Liver (tissue), 9 donors: ENCODE data around the gene LYSMD2. TPM values are rescaled to one million over a fixed set of nuclear protein-coding genes. Genes with fewer than 3 reads are reported as not detected.

Source experiments
- DNase-seq: peaks from one replicate; pipeline ENCODE4 v3.0.0-alpha.2; 2017; ENCODE audit warnings: low spot score
- H3K27ac ChIP-seq, 2 donors: one replicate each; pipeline ENCODE4 v1.7.0; 2013; ENCODE audit warnings: inconsistent platforms in 2 of 2, low read length in 2 of 2, control low read depth in 1 of 2, low read depth in 1 of 2, mild to moderate bottlenecking in 1 of 2
- H3K27me3 ChIP-seq, 4 donors: one replicate each; pipeline versions ENCODE4 v1.6.1 to v1.7.0; 2013; ENCODE audit warnings: low read length in 3 of 4, inconsistent platforms in 1 of 4, mild to moderate bottlenecking in 1 of 4, moderate library complexity in 1 of 4; ENCODE audit not compliant: control insufficient read depth in 4 of 4, insufficient read depth in 4 of 4
- H3K36me3 ChIP-seq, 4 donors: one replicate each; pipeline versions ENCODE4 v1.6.1 to v1.7.0; 2013; ENCODE audit warnings: low read length in 3 of 4, mild to moderate bottlenecking in 3 of 4, low read depth in 1 of 4, moderate library complexity in 1 of 4; ENCODE audit not compliant: control insufficient read depth in 4 of 4, insufficient read depth in 3 of 4
- H3K4me1 ChIP-seq, 4 donors: one replicate each; pipeline versions ENCODE4 v1.6.1 to v1.7.0; 2013; ENCODE audit warnings: low read length in 3 of 4, mild to moderate bottlenecking in 3 of 4, moderate library complexity in 1 of 4; ENCODE audit not compliant: control insufficient read depth in 4 of 4, insufficient read depth in 4 of 4
- H3K4me3 ChIP-seq, 3 donors: one replicate each; pipeline versions ENCODE4 v1.6.1 to v1.7.0; 2013; ENCODE audit warnings: low read length in 3 of 3, control low read depth in 1 of 3, low read depth in 1 of 3, mild to moderate bottlenecking in 1 of 3
- H3K9ac ChIP-seq, 2 donors: one replicate each; pipeline ENCODE4 v1.7.0; 2013; ENCODE audit warnings: low read length in 2 of 2, mild to moderate bottlenecking in 2 of 2, moderate library complexity in 2 of 2, control low read depth in 1 of 2, low read depth in 1 of 2
- H3K9me3 ChIP-seq, 4 donors: one replicate each; pipeline versions ENCODE4 v1.6.1 to v1.7.0; 2013; ENCODE audit warnings: low read length in 3 of 4; ENCODE audit not compliant: control insufficient read depth in 4 of 4
- ATF3 ChIP-seq: IDR thresholded peaks from 2 replicates; pipeline ENCODE4 v1.6.1; 2016; ENCODE audit warnings: antibody characterized with exemption
- CTCF ChIP-seq: fragments of 150-350 bp; IDR thresholded peaks from 2 replicates; pipeline ENCODE4 v1.5.1; 2017; ENCODE audit warnings: improper control_type of control experiment, low read depth, low read length; ENCODE audit not compliant: missing input control
- EGR1 ChIP-seq, 2 donors: IDR thresholded peaks; 2 replicates each; pipeline ENCODE4 v1.6.1; 2016 to 2018; ENCODE audit warnings: antibody characterized with exemption in 2 of 2, low read depth in 2 of 2
- FOXA1 ChIP-seq: IDR thresholded peaks from 2 replicates; pipeline ENCODE4 v1.6.1; 2016; ENCODE audit warnings: antibody characterized with exemption
- GABPA ChIP-seq, 2 donors: IDR thresholded peaks in 1 of 2; conservative IDR thresholded peaks in 1 of 2; 2 replicates each; pipeline ENCODE4 v1.6.1; 2016; ENCODE audit warnings: antibody characterized with exemption in 2 of 2, mild to moderate bottlenecking in 1 of 2, moderate library complexity in 1 of 2
- HNF4A ChIP-seq, 2 donors: conservative IDR thresholded peaks; 2 replicates each; pipeline ENCODE4 v1.6.1; 2016; ENCODE audit warnings: antibody characterized with exemption in 2 of 2, mild to moderate bottlenecking in 2 of 2
- HNF4G ChIP-seq: IDR thresholded peaks from 2 replicates; pipeline ENCODE4 v1.6.1; 2016; ENCODE audit warnings: antibody characterized with exemption
- JUND ChIP-seq, 2 donors: IDR thresholded peaks; 2 replicates each; pipeline ENCODE4 v1.6.1; 2016; ENCODE audit warnings: antibody characterized with exemption in 2 of 2
- MAX ChIP-seq: IDR thresholded peaks from 2 replicates; pipeline ENCODE4 v1.6.1; 2016; ENCODE audit warnings: antibody characterized with exemption
- NR2F2 ChIP-seq: IDR thresholded peaks from 2 replicates; pipeline ENCODE4 v1.6.1; 2016; ENCODE audit warnings: antibody characterized with exemption
- REST ChIP-seq: IDR thresholded peaks from 2 replicates; pipeline ENCODE4 v1.6.1; 2016; ENCODE audit warnings: antibody characterized with exemption, mild to moderate bottlenecking
- RXRA ChIP-seq, 2 donors: IDR thresholded peaks; 2 replicates each; pipeline ENCODE4 v1.6.1; 2017 to 2018; ENCODE audit warnings: antibody characterized with exemption in 2 of 2, mild to moderate bottlenecking in 1 of 2
- TAF1 ChIP-seq: conservative IDR thresholded peaks from 2 replicates; pipeline ENCODE4 v1.6.1; 2016; ENCODE audit warnings: antibody characterized with exemption, mild to moderate bottlenecking
- YY1 ChIP-seq: IDR thresholded peaks from 2 replicates; pipeline ENCODE4 v1.6.1; 2016; ENCODE audit warnings: antibody characterized with exemption, mild to moderate bottlenecking
- WGBS: extraction: QIAGEN DNeasy Blood & Tissue Kit; methylation state at CpG from one replicate; pipeline ENCODE4 v1.1.7; 2013; 5-methylcytosine and 5-hydroxymethylcytosine counted together
- polyA plus RNA-seq, 2 donors: library from polyadenylated mRNA; stranded (reverse) in 1 of 2; unstranded in 1 of 2; fragments of 200-250 nt in 1 of 2; fragments of >200 nt in 1 of 2; fragmentation: Nextera tagmentation in 1 of 2; extraction: Ambion mirVana in 1 of 2; gene quantifications; one replicate each; pipeline versions ENCODE4 v1.2.1 to v1.2.3, GENCODE V29; 2013 to 2015
- total RNA-seq, 2 donors: library from RNA; depleted of rRNA; stranded (reverse); fragments of >200 nt; gene quantifications; one replicate each; pipeline ENCODE4 v1.2.3, GENCODE V29; 2014
- donor health status: healthy.
- donor health status: healthy.
- donor health status: healthy.
- donor health status: healthy.
- donor health status: healthy.

Gene LYSMD2
- total and polyA plus RNA-seq, 4 donors = 5.2 to 9.4 (median 6.5) TPM

GRCh38 chr15:51757450-51757849 is 20.0 kb upstream of the LYSMD2 start:
- peaks cover 0 to 2% (median 0%) of the 10 kb centered on the region in 4 donors for H3K27me3 ChIP-seq

More at GRCh38 chr15:51757450-51757849, 20.0 kb upstream of the LYSMD2 start:
- 87% methylated on average over 2 of the region's 2 CpGs for WGBS
- H3K4me3 ChIP-seq = no peak overlapping the region
- no peaks in the 10 kb centered on the region for H3K9me3 ChIP-seq
- H3K9ac ChIP-seq = no peak overlapping the region
- DNase-seq = no peak
- H3K27ac ChIP-seq = no peak overlapping the region
- no peaks in the 10 kb centered on the region for H3K36me3 ChIP-seq
- peaks cover 0 to 1% (median under 1%) of the 10 kb centered on the region in 4 donors for H3K4me1 ChIP-seq
- no peak for TF ChIP-seq NR2F2
- TF ChIP-seq EGR1 (IDR thresholded peaks at IDR 0.05; ENCODE audit: low read depth in 2 of 2) = no peak
- no peak for TF ChIP-seq YY1
- no peak for TF ChIP-seq GABPA (IDR thresholded peaks at IDR 0.05 in 1 of 2, conservative IDR thresholded peaks at IDR 0.05 in 1 of 2)
- no peak for TF ChIP-seq HNF4A (conservative IDR thresholded peaks at IDR 0.05)
- TF ChIP-seq JUND (IDR thresholded peaks at IDR 0.05) = no peak
- TF ChIP-seq MAX = no peak
- TF ChIP-seq HNF4G = no peak
- TF ChIP-seq REST = no peak
- TF ChIP-seq RXRA (IDR thresholded peaks at IDR 0.05) = no peak
- no peak for TF ChIP-seq ATF3
- TF ChIP-seq CTCF = no peak
- TF ChIP-seq TAF1 = no peak
- no peak for TF ChIP-seq FOXA1
